KMS-11 (cell line): ENCODE results near the gene BRAF.

Experiments
- H2AFZ ChIP-seq: fragments of 200-600 bp; sonication (generic); 2 replicates; pipeline ENCODE4 v1.6.1; 2016; ENCODE audit warnings: antibody characterized with exemption, mixed run types, low read depth
- H3K27ac ChIP-seq: fragments of 200-600 bp; sonication (generic); 2 replicates; pipeline ENCODE4 v1.6.1; 2016; ENCODE audit warnings: mild to moderate bottlenecking, mixed run types
- H3K27me3 ChIP-seq: fragments of 200-600 bp; sonication (generic); 2 replicates; pipeline ENCODE4 v1.6.1; 2017; ENCODE audit warnings: mild to moderate bottlenecking, low read depth, mixed run types, moderate library complexity; ENCODE audit not compliant: insufficient read depth
- H3K36me3 ChIP-seq: fragments of 200-600 bp; sonication (generic); 2 replicates; pipeline ENCODE4 v1.6.1; 2017; ENCODE audit warnings: mild to moderate bottlenecking, mixed run types; ENCODE audit not compliant: insufficient read depth
- H3K4me1 ChIP-seq: fragments of 200-600 bp; sonication (generic); 2 replicates; pipeline ENCODE4 v1.6.1; 2016; ENCODE audit warnings: mild to moderate bottlenecking, low read depth, mixed run types; ENCODE audit not compliant: poor library complexity, severe bottlenecking
- H3K4me2 ChIP-seq: fragments of 200-600 bp; sonication (generic); 2 replicates; pipeline ENCODE4 v1.7.0; 2016; ENCODE audit warnings: mild to moderate bottlenecking, mixed run types
- H3K4me3 ChIP-seq: fragments of 200-600 bp; sonication (generic); IDR thresholded peaks from 2 replicates; pipeline ENCODE4 v1.6.1; 2017; ENCODE audit warnings: low read depth, low read length, mixed read lengths; ENCODE audit not compliant: insufficient read depth
- H3K79me2 ChIP-seq: fragments of 200-600 bp; sonication (generic); 2 replicates; pipeline ENCODE4 v1.6.1; 2016; ENCODE audit warnings: low read depth, mixed run types; ENCODE audit not compliant: insufficient read depth
- H3K9ac ChIP-seq: fragments of 200-600 bp; sonication (generic); 2 replicates; pipeline ENCODE4 v1.6.1; 2016; ENCODE audit warnings: mild to moderate bottlenecking, mixed run types
- H4K20me1 ChIP-seq: fragments of 200-600 bp; sonication (generic); 2 replicates; pipeline ENCODE4 v1.6.1; 2016; ENCODE audit warnings: mild to moderate bottlenecking, mixed run types; ENCODE audit not compliant: insufficient read depth
- TF ChIP-seq, protein P1 (sequence below): fragments of 200-600 bp; sonication (generic); conservative IDR thresholded peaks from 2 replicates; pipeline ENCODE4 v1.6.1; 2017; ENCODE audit warnings: low read depth, mild to moderate bottlenecking, antibody characterized with exemption, low read length, moderate library complexity, mixed read lengths

The BRAF gene

DNA sequence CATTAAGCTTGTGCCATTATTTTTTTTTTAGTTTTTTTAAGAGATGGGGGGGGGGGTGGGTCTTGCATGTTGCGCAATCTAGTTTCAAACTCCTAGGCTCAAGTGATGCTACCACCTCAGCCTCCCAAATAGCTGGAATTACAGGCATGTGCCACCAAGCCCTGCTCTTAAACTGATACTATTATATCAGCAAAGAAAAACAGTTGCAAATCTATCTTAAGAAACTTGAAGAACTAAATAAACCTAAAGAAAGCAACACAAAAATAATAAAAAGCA, 47.5 kb downstream of the BRAF start:
- H3K27me3 ChIP-seq, result no peaks in the 10 kb centered on the region; the same call in 1 of the 2 replicates
- no peak overlapping the region for H3K9ac ChIP-seq
- H3K4me1 ChIP-seq, result peaks cover 36% of the 10 kb centered on the region
- H3K36me3 ChIP-seq, result no peaks in the 10 kb centered on the region
- peaks cover 30% of the 10 kb centered on the region for H4K20me1 ChIP-seq
- H3K4me2 ChIP-seq, result peak overlapping the region; percentile 53; the same call in 1 of the 2 replicates
- H2AFZ ChIP-seq, result no peak overlapping the region
- TF ChIP-seq, protein P1, sequence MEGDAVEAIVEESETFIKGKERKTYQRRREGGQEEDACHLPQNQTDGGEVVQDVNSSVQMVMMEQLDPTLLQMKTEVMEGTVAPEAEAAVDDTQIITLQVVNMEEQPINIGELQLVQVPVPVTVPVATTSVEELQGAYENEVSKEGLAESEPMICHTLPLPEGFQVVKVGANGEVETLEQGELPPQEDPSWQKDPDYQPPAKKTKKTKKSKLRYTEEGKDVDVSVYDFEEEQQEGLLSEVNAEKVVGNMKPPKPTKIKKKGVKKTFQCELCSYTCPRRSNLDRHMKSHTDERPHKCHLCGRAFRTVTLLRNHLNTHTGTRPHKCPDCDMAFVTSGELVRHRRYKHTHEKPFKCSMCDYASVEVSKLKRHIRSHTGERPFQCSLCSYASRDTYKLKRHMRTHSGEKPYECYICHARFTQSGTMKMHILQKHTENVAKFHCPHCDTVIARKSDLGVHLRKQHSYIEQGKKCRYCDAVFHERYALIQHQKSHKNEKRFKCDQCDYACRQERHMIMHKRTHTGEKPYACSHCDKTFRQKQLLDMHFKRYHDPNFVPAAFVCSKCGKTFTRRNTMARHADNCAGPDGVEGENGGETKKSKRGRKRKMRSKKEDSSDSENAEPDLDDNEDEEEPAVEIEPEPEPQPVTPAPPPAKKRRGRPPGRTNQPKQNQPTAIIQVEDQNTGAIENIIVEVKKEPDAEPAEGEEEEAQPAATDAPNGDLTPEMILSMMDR, result no peak
- H3K27ac ChIP-seq, result no peak overlapping the region
- no peak overlapping the region for H3K4me3 ChIP-seq
- peaks cover 38% of the 10 kb centered on the region for H3K79me2 ChIP-seq

DNA sequence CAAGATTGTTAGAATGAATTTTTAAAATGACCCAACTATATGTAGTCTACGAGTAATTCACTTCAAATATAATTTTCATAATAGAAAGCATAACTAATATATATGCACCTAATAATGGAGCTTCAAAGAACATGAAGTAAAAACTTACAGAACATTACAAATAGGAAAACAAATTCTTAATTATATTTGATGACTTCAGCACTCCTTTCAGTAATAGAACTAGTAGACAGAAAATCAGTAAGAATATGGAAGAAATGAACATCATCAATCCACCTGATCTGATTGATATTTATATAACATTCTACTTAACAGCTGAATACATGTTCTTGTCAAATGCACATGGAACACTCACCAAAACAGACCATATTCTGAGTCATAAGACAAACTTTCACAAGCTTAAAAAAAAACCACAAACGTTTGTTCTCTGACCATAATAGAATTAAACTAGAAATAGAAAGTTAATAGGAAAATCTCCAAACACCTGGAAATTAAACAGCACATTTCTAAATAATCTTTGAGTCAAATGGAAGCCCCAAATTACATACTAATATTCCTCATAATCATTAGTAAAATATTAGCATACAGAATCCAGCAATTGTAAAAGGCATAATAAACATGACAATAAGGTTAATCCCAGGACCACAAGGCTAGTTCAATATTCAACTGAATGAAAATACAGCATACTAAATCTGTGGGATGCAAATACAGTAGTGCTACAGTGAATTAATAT, 48.0 kb downstream of the BRAF start:
- H3K9ac ChIP-seq, result no peak overlapping the region
- H3K4me2 ChIP-seq, result peak overlapping the region; percentile 53
- TF ChIP-seq, protein P1, result no peak
- H3K36me3 ChIP-seq, result no peaks in the 10 kb centered on the region
- peaks cover 38% of the 10 kb centered on the region for H3K79me2 ChIP-seq
- no peak overlapping the region for H3K27ac ChIP-seq
- no peak overlapping the region for H3K4me3 ChIP-seq
- H3K27me3 ChIP-seq, result no peaks in the 10 kb centered on the region; the same call in 1 of the 2 replicates
- H2AFZ ChIP-seq, result no peak overlapping the region
- peaks cover 30% of the 10 kb centered on the region for H4K20me1 ChIP-seq
- peaks cover 31% of the 10 kb centered on the region for H3K4me1 ChIP-seq

DNA sequence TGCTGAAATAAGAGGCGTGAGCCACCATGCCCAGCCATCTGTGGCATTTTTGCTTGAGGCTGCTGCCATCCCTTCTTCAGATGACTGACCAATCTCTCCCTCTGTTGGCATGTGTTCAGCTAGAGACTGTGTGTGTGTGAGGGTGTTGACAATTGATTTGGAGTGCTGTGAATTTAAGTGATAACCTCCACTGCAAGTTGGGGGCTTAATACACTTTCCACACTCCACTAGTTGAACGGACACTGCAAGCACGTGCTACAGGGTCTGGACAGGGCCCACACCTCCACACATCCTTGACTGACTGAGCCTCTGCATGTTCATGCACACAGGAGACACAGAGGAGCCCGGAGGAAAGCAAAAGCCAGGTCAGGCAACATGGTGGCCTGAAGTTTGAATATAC, 51.3 kb downstream of the BRAF start:
- no peaks in the 10 kb centered on the region for H3K36me3 ChIP-seq
- no peak overlapping the region for H3K27ac ChIP-seq
- no peak overlapping the region for H2AFZ ChIP-seq
- H3K4me3 ChIP-seq, result no peak overlapping the region
- TF ChIP-seq, protein P1, result no peak
- H4K20me1 ChIP-seq, result peaks cover 34% of the 10 kb centered on the region
- no peak overlapping the region for H3K9ac ChIP-seq
- H3K4me1 ChIP-seq, result peaks cover 24% of the 10 kb centered on the region
- peaks cover 36% of the 10 kb centered on the region for H3K79me2 ChIP-seq
- no peaks in the 10 kb centered on the region; the same call in 1 of the 2 replicates for H3K27me3 ChIP-seq
- no peak overlapping the region for H3K4me2 ChIP-seq

DNA sequence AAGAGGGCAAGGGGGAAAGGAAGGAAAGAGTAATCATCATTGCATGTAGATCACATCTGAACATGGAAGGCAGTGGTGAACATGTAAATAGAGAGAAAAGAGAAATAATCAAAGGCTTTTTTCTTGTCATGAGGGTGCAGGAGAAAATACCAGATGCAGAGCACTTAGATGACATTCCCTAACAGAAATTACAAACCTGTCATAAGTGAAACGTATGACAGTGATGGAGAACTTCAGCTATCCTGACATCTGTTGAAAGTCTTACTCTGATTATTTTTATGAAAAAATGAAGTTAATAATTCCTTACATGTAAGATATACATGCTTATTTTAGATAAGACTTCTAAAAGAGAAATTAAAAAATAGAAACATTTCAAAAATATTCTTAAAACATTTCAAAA, 54.7 kb downstream of the BRAF start:
- Histone ChIP-seq H3K27me3 (no peaks in the 10 kb centered on the region), H2AFZ (no peak overlapping the region), H3K36me3 (no peaks in the 10 kb centered on the region), H3K9ac (no peak overlapping the region), H4K20me1 (peaks cover 12% of the 10 kb centered on the region; the same call in 1 of the 2 replicates), H3K4me3 (no peak overlapping the region), H3K4me2 (no peak overlapping the region), H3K4me1 (no peaks in the 10 kb centered on the region), H3K27ac (no peak overlapping the region), H3K79me2 (peaks cover 30% of the 10 kb centered on the region; the same call in 1 of the 2 replicates)
- TF ChIP-seq, protein P1, result no peak
